Liver (tissue), 3 donors: Measurements from ENCODE around the gene CKAP5.

Experiments
- FOXA1 ChIP-seq: IDR thresholded peaks from 2 replicates; pipeline ENCODE4 v1.6.1; 2016; ENCODE audit warnings: antibody characterized with exemption
- GABPA ChIP-seq, 2 donors: IDR thresholded peaks in 1 of 2; conservative IDR thresholded peaks in 1 of 2; 2 replicates each; pipeline ENCODE4 v1.6.1; 2016; ENCODE audit warnings: antibody characterized with exemption in 2 of 2, mild to moderate bottlenecking in 1 of 2, moderate library complexity in 1 of 2
- HNF4G ChIP-seq: IDR thresholded peaks from 2 replicates; pipeline ENCODE4 v1.6.1; 2016; ENCODE audit warnings: antibody characterized with exemption
- JUND ChIP-seq, 2 donors: IDR thresholded peaks; 2 replicates each; pipeline ENCODE4 v1.6.1; 2016; ENCODE audit warnings: antibody characterized with exemption in 2 of 2
- MAX ChIP-seq: IDR thresholded peaks from 2 replicates; pipeline ENCODE4 v1.6.1; 2016; ENCODE audit warnings: antibody characterized with exemption
- RAD21 ChIP-seq, 2 donors: IDR thresholded peaks; 2 replicates each; pipeline ENCODE4 v1.6.1; 2016; ENCODE audit warnings: antibody characterized with exemption in 2 of 2, mild to moderate bottlenecking in 2 of 2
- RXRA ChIP-seq, 2 donors: IDR thresholded peaks; 2 replicates each; pipeline ENCODE4 v1.6.1; 2017 to 2018; ENCODE audit warnings: antibody characterized with exemption in 2 of 2, mild to moderate bottlenecking in 1 of 2
- SP1 ChIP-seq: IDR thresholded peaks from 2 replicates; pipeline ENCODE4 v1.6.1; 2018; ENCODE audit warnings: antibody characterized with exemption, mild to moderate bottlenecking
- TAF1 ChIP-seq: conservative IDR thresholded peaks from 2 replicates; pipeline ENCODE4 v1.6.1; 2016; ENCODE audit warnings: antibody characterized with exemption, mild to moderate bottlenecking
- YY1 ChIP-seq: IDR thresholded peaks from 2 replicates; pipeline ENCODE4 v1.6.1; 2016; ENCODE audit warnings: antibody characterized with exemption, mild to moderate bottlenecking
- ZBTB33 ChIP-seq: IDR thresholded peaks from 2 replicates; pipeline ENCODE4 v1.6.1; 2016; ENCODE audit warnings: antibody characterized with exemption
- TF ChIP-seq, protein P1 (sequence below): fragments of 150-350 bp; IDR thresholded peaks from 2 replicates; pipeline ENCODE4 v1.5.1; 2017; ENCODE audit warnings: improper control_type of control experiment, low read depth, low read length; ENCODE audit not compliant: missing input control
- TF ChIP-seq, protein P2 (sequence below): IDR thresholded peaks from 2 replicates; pipeline ENCODE4 v1.6.1; 2016; ENCODE audit warnings: antibody characterized with exemption, mild to moderate bottlenecking
- donor health status: healthy.
- donor health status: healthy.

DNA sequence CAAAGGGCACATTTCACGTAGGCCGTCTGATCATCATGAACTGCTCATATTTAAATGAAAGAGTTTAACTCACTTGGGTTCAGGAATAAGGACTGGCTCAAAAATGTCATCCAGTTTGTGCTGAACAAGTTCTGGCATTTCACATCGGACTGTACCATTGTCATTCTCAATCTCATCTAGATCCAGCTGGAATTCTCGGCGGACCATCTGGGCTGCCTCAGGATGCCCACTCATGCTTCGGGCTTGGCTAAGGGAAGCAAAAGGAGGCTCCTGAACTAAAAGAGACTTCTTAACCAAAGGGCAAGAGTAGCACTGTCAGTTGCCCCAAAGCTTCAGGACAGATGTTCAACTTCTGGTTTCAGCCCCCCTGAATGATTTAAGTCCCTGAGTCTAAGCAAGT lies 86.9 kb downstream of the CKAP5 start:
- TF ChIP-seq, protein P1, sequence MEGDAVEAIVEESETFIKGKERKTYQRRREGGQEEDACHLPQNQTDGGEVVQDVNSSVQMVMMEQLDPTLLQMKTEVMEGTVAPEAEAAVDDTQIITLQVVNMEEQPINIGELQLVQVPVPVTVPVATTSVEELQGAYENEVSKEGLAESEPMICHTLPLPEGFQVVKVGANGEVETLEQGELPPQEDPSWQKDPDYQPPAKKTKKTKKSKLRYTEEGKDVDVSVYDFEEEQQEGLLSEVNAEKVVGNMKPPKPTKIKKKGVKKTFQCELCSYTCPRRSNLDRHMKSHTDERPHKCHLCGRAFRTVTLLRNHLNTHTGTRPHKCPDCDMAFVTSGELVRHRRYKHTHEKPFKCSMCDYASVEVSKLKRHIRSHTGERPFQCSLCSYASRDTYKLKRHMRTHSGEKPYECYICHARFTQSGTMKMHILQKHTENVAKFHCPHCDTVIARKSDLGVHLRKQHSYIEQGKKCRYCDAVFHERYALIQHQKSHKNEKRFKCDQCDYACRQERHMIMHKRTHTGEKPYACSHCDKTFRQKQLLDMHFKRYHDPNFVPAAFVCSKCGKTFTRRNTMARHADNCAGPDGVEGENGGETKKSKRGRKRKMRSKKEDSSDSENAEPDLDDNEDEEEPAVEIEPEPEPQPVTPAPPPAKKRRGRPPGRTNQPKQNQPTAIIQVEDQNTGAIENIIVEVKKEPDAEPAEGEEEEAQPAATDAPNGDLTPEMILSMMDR: no peak
- TF ChIP-seq SP1 (no peak), JUND (IDR thresholded peaks at IDR 0.05) (no peak), TAF1 (no peak), FOXA1 (no peak), MAX (no peak), ZBTB33 (no peak), YY1 (no peak), GABPA (IDR thresholded peaks at IDR 0.05 in 1 of 2, conservative IDR thresholded peaks at IDR 0.05 in 1 of 2) (no peak), HNF4G (no peak), RAD21 (IDR thresholded peaks at IDR 0.05) (no peak), RXRA (IDR thresholded peaks at IDR 0.05) (no peak)
- TF ChIP-seq, protein P2, sequence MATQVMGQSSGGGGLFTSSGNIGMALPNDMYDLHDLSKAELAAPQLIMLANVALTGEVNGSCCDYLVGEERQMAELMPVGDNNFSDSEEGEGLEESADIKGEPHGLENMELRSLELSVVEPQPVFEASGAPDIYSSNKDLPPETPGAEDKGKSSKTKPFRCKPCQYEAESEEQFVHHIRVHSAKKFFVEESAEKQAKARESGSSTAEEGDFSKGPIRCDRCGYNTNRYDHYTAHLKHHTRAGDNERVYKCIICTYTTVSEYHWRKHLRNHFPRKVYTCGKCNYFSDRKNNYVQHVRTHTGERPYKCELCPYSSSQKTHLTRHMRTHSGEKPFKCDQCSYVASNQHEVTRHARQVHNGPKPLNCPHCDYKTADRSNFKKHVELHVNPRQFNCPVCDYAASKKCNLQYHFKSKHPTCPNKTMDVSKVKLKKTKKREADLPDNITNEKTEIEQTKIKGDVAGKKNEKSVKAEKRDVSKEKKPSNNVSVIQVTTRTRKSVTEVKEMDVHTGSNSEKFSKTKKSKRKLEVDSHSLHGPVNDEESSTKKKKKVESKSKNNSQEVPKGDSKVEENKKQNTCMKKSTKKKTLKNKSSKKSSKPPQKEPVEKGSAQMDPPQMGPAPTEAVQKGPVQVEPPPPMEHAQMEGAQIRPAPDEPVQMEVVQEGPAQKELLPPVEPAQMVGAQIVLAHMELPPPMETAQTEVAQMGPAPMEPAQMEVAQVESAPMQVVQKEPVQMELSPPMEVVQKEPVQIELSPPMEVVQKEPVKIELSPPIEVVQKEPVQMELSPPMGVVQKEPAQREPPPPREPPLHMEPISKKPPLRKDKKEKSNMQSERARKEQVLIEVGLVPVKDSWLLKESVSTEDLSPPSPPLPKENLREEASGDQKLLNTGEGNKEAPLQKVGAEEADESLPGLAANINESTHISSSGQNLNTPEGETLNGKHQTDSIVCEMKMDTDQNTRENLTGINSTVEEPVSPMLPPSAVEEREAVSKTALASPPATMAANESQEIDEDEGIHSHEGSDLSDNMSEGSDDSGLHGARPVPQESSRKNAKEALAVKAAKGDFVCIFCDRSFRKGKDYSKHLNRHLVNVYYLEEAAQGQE: no peak
